Upper lobe of right lung (tissue), 1 donor: Measurements from ENCODE around the gene ITPK1. TPM values are rescaled to one million over a fixed set of nuclear protein-coding genes. Genes with fewer than 3 reads are reported as not detected.

Source experiments
- ATAC-seq: fragments of 200-7000 bp; cut with Tn5 transposase; one replicate; pipeline ENCODE4 v1.9.1; 2020; ENCODE audit warnings: mild to moderate bottlenecking, moderate library complexity
- DNase-seq: peaks from one replicate; pipeline ENCODE4 v3.0.0-alpha.2; 2020
- H3K27ac ChIP-seq: fragments of 200-600 bp; one replicate; pipeline ENCODE4 v1.8.0; 2022
- H3K27me3 ChIP-seq: fragments of 200-600 bp; one replicate; pipeline ENCODE4 v1.8.0; 2022; ENCODE audit warnings: mild to moderate bottlenecking
- H3K36me3 ChIP-seq: fragments of 200-600 bp; one replicate; pipeline ENCODE4 v1.8.0; 2022
- H3K4me1 ChIP-seq: fragments of 200-600 bp; one replicate; pipeline ENCODE4 v1.8.0; 2022
- H3K4me3 ChIP-seq: fragments of 200-600 bp; one replicate; pipeline ENCODE4 v1.8.0; 2022; ENCODE audit warnings: mild to moderate bottlenecking
- H3K9me3 ChIP-seq: fragments of 200-600 bp; one replicate; pipeline ENCODE4 v1.8.0; 2022
- CTCF ChIP-seq: fragments of 200-600 bp; IDR thresholded peaks from one replicate; pipeline ENCODE4 v1.8.0; 2022; ENCODE audit warnings: antibody characterized with exemption
- intact Hi-C: fragments of 100-400 bp; cut with DNase I; formaldehyde crosslinking; loops from one replicate; pipeline ENCODE4 v1.11.0; 2022
- total RNA-seq: library from RNA; stranded (reverse); fragmentation: NEBNext Ultra II Directional; extraction: Animal tissue kit (Norgen Biotek cat#: 25700); gene quantifications from one replicate; pipeline ENCODE4 v1.2.1, GENCODE V29; 2021
- donor health status: DM: no; HTN: yes; CAD: no; lungs with severe emphysema.

ITPK1 gene
- total RNA-seq, 1 donor from 2014 or later: 96.9 TPM

- intact Hi-C loops: no loop called here
- Histone ChIP-seq H3K4me3 (no peak overlapping the region), H3K27me3 (no peaks in the 10 kb centered on the region), H3K36me3 (no peaks in the 10 kb centered on the region), H3K4me1 (peaks cover 18% of the 10 kb centered on the region), H3K9me3 (no peaks in the 10 kb centered on the region), H3K27ac (no peak overlapping the region)
- no peak for TF ChIP-seq CTCF
- ATAC-seq (peak; percentile 64), DNase-seq (no peak)
Observed at GRCh38 chr14:92968291-92969020, 147.3 kb downstream of the ITPK1 start.

- intact Hi-C loops: no loop called here
- TF ChIP-seq CTCF: no peak
- DNase-seq (no peak), ATAC-seq (no peak)
- no peaks in the 10 kb centered on the region for H3K27me3 ChIP-seq
- H3K36me3 ChIP-seq: no peaks in the 10 kb centered on the region
- no peak overlapping the region for H3K27ac ChIP-seq
- no peaks in the 10 kb centered on the region for H3K9me3 ChIP-seq
- peaks cover 21% of the 10 kb centered on the region for H3K4me1 ChIP-seq
- H3K4me3 ChIP-seq: no peak overlapping the region
Observed at GRCh38 chr14:92967346-92967926, 148.3 kb downstream of the ITPK1 start.

GRCh38 chr14:92965281-92965680, 150.4 kb downstream of the ITPK1 start:
- DNase-seq: no peak
- Histone ChIP-seq H3K36me3 (peaks cover 6% of the 10 kb centered on the region), H3K9me3 (no peaks in the 10 kb centered on the region), H3K27me3 (no peaks in the 10 kb centered on the region), H3K27ac (no peak overlapping the region), H3K4me1 (peaks cover 21% of the 10 kb centered on the region), H3K4me3 (no peak overlapping the region)
- intact Hi-C loops: no loop called here
- TF ChIP-seq CTCF: no peak
- peak; percentile 38 for ATAC-seq

GRCh38 chr14:92964124-92965109, 151.3 kb downstream of the ITPK1 start:
- Histone ChIP-seq H3K36me3 (peaks cover 6% of the 10 kb centered on the region), H3K27me3 (no peaks in the 10 kb centered on the region), H3K9me3 (no peaks in the 10 kb centered on the region), H3K27ac (peak overlapping the region; percentile 11), H3K4me3 (no peak overlapping the region), H3K4me1 (peaks cover 21% of the 10 kb centered on the region)
- ATAC-seq (peak; percentile 42), DNase-seq (peak; percentile 65)
- intact Hi-C loops: no loop called here
- TF ChIP-seq CTCF: no peak

- no peak overlapping the region for H3K27ac ChIP-seq
- ATAC-seq (peak; percentile 4), DNase-seq (no peak)
- no peaks in the 10 kb centered on the region for H3K9me3 ChIP-seq
- H3K4me1 ChIP-seq: peaks cover 21% of the 10 kb centered on the region
- no peak overlapping the region for H3K4me3 ChIP-seq
- peaks cover 11% of the 10 kb centered on the region for H3K36me3 ChIP-seq
- no peaks in the 10 kb centered on the region for H3K27me3 ChIP-seq
- intact Hi-C loops: no loop called here
- TF ChIP-seq CTCF: no peak
Observed at GRCh38 chr14:92963301-92964123, 152.2 kb downstream of the ITPK1 start.
